Liver (tissue), 3 donors: ENCODE measurements around the gene GALE.
"Not testable (repeated sequence)": the region's sequence is repeated elsewhere in the genome, so short reads cannot be mapped to it uniquely, and the experiment has no call there.

Experiments
- EGR1 ChIP-seq, 2 donors: IDR thresholded peaks; 2 replicates each; pipeline ENCODE4 v1.6.1; 2016 to 2018; ENCODE audit warnings: antibody characterized with exemption in 2 of 2, low read depth in 2 of 2
- JUND ChIP-seq, 2 donors: IDR thresholded peaks; 2 replicates each; pipeline ENCODE4 v1.6.1; 2016; ENCODE audit warnings: antibody characterized with exemption in 2 of 2
- SP1 ChIP-seq: IDR thresholded peaks from 2 replicates; pipeline ENCODE4 v1.6.1; 2018; ENCODE audit warnings: antibody characterized with exemption, mild to moderate bottlenecking
- TAF1 ChIP-seq: conservative IDR thresholded peaks from 2 replicates; pipeline ENCODE4 v1.6.1; 2016; ENCODE audit warnings: antibody characterized with exemption, mild to moderate bottlenecking
- TF ChIP-seq, protein P1 (sequence below): fragments of 150-350 bp; IDR thresholded peaks from 2 replicates; pipeline ENCODE4 v1.5.1; 2017; ENCODE audit warnings: improper control_type of control experiment, low read depth, low read length; ENCODE audit not compliant: missing input control
- TF ChIP-seq, protein P2 (sequence below): IDR thresholded peaks from 2 replicates; pipeline ENCODE4 v1.6.1; 2016; ENCODE audit warnings: antibody characterized with exemption
- donor health status: healthy.
- donor health status: healthy.

DNA sequence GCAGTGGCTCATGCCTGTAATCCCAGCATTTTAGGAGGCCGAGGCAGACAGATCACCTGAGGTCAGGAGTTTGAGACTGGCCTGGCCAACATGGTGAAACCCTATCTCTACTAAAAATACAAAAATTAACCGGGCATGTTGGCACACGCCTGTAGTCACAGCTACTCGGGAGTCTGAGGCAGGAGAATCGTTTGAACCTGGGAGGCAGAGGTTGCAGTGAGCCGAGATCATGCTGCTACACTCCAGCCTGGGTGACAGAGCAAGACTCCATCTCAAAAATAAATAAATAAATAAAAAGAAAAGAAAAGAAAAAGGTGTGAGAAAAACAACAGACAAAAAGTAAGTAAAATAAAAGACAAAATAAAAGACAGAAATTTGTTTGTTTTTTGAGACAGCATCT is 33.6 kb upstream of the GALE start:
- not testable (repeated sequence) for TF ChIP-seq SP1; EGR1 (IDR thresholded peaks at IDR 0.05; ENCODE audit: low read depth in 2 of 2); TAF1; JUND (IDR thresholded peaks at IDR 0.05)
- TF ChIP-seq, protein P1, sequence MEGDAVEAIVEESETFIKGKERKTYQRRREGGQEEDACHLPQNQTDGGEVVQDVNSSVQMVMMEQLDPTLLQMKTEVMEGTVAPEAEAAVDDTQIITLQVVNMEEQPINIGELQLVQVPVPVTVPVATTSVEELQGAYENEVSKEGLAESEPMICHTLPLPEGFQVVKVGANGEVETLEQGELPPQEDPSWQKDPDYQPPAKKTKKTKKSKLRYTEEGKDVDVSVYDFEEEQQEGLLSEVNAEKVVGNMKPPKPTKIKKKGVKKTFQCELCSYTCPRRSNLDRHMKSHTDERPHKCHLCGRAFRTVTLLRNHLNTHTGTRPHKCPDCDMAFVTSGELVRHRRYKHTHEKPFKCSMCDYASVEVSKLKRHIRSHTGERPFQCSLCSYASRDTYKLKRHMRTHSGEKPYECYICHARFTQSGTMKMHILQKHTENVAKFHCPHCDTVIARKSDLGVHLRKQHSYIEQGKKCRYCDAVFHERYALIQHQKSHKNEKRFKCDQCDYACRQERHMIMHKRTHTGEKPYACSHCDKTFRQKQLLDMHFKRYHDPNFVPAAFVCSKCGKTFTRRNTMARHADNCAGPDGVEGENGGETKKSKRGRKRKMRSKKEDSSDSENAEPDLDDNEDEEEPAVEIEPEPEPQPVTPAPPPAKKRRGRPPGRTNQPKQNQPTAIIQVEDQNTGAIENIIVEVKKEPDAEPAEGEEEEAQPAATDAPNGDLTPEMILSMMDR: not testable (repeated sequence)
- TF ChIP-seq, protein P2, sequence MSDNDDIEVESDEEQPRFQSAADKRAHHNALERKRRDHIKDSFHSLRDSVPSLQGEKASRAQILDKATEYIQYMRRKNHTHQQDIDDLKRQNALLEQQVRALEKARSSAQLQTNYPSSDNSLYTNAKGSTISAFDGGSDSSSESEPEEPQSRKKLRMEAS: not testable (repeated sequence)
